A549 (cell line): ENCODE results near the gene ELP2. TPM values are rescaled to one million over a fixed set of nuclear protein-coding genes. Genes with fewer than 3 reads are reported as not detected.
"Not testable (repeated sequence)": the region's sequence is repeated elsewhere in the genome, so short reads cannot be mapped to it uniquely, and the experiment has no call there.

Experiments
- ATAC-seq, 2 experiments: fragments of 200-7000 bp in 1 of 2; fragments of >200 bp in 1 of 2; cut with Nextera tagmentation in 1 of 2; cut with Tn5 transposase in 1 of 2; 3 replicates each; pipeline versions ENCODE4 v1.8.0 to v1.9.1; 2018 to 2020; ENCODE audit warnings: mild to moderate bottlenecking in 1 of 2, moderate library complexity in 1 of 2
- CTCF ChIA-PET: fragments of 300-600 bp; sonication (Branson Sonifier 250); formaldehyde crosslinking; extraction: SDS; loops from one replicate; lab custom pipeline; 2021; ENCODE audit warnings: antibody characterized with exemption, inconsistent platforms; lab: Yijun Ruan, JAX
- POLR2A ChIA-PET: fragments of 350-600 bp; formaldehyde crosslinking; extraction: SDS; loops from one replicate; lab custom pipeline; 2021; ENCODE audit warnings: antibody characterized with exemption, inconsistent platforms; lab: Yijun Ruan, JAX
- DNase-seq, 2 experiments: peaks; one replicate each; pipeline versions ENCODE4 v3.0.0 to v3.0.0-alpha.2; 2011 to 2016; ENCODE audit warnings: low read depth in 1 of 2, low spot score in 1 of 2
- FAIRE-seq: peaks from 2 replicates; lab custom pipeline; 2011; peaks lifted over from hg19 to GRCh38; lab: Jason Lieb, UNC
- H3K27ac ChIP-seq, 2 experiments: fragments of >200 bp; sonication (Bioruptor Twin); formaldehyde crosslinking; 3 replicates each; pipeline ENCODE4 v1.5.1; 2016 to 2017
- H3K4me1 ChIP-seq: fragments of >200 bp; sonication (Bioruptor Twin); formaldehyde crosslinking; 3 replicates; pipeline ENCODE4 v1.6.1; 2016
- H3K4me2 ChIP-seq: fragments of >200 bp; sonication (Bioruptor Twin); formaldehyde crosslinking; 3 replicates; pipeline ENCODE4 v1.6.1; 2016
- H3K4me3 ChIP-seq: fragments of >200 bp; sonication (Bioruptor Twin); formaldehyde crosslinking; 3 replicates; pipeline ENCODE4 v1.5.1; 2016
- H3K9me3 ChIP-seq: fragments of >200 bp; sonication (Bioruptor Twin); formaldehyde crosslinking; 3 replicates; pipeline ENCODE4 v1.6.1; 2016
- BHLHE40 ChIP-seq: IDR thresholded peaks from 2 replicates; pipeline ENCODE4 v1.6.1; 2012; ENCODE audit warnings: low read depth, low read length, inconsistent platforms
- CBX2 ChIP-seq: fragments of 200-600 bp; sonication (generic); IDR thresholded peaks from 2 replicates; pipeline ENCODE4 v1.6.1; 2016; ENCODE audit warnings: low read depth, mild to moderate bottlenecking, borderline replicate concordance
- CHD4 ChIP-seq: fragments of 200-600 bp; sonication (generic); IDR thresholded peaks from 2 replicates; pipeline ENCODE4 v1.6.1; 2016; ENCODE audit warnings: antibody characterized with exemption, mild to moderate bottlenecking, borderline replicate concordance
- ESRRA ChIP-seq: fragments of 150-350 bp; IDR thresholded peaks from 2 replicates; pipeline ENCODE4 v1.6.1; 2014; ENCODE audit warnings: mild to moderate bottlenecking, low read length, borderline replicate concordance
- HOXB13 ChIP-seq: fragments of 250-450 bp; sonication (Bioruptor Pico); IDR thresholded peaks from 2 replicates; pipeline ENCODE4 v1.5.0; 2020; ENCODE audit warnings: low read depth, mild to moderate bottlenecking, moderate library complexity
- KDM1A ChIP-seq: fragments of 200-600 bp; sonication (generic); IDR thresholded peaks from 2 replicates; pipeline ENCODE4 v1.6.1; 2016; ENCODE audit warnings: low read depth, mild to moderate bottlenecking
- KDM5A ChIP-seq: fragments of 200-600 bp; sonication (generic); IDR thresholded peaks from 2 replicates; pipeline ENCODE4 v1.6.1; 2016; ENCODE audit warnings: antibody characterized with exemption, mild to moderate bottlenecking
- MAX ChIP-seq: IDR thresholded peaks from 2 replicates; pipeline ENCODE4 v1.6.1; 2012
- NFE2L2 ChIP-seq: fragments of 150-350 bp; conservative IDR thresholded peaks from 2 replicates; pipeline ENCODE4 v1.6.1; 2014; ENCODE audit warnings: low read length
- NPAS2 ChIP-seq: fragments of 250-450 bp; sonication (Bioruptor Pico); IDR thresholded peaks from 2 replicates; pipeline ENCODE4 v1.8.0; 2022; ENCODE audit warnings: mild to moderate bottlenecking, moderate library complexity, borderline replicate concordance
- PHF8 ChIP-seq: fragments of 200-600 bp; sonication (generic); IDR thresholded peaks from 2 replicates; pipeline ENCODE4 v1.6.1; 2016; ENCODE audit warnings: low read depth, mild to moderate bottlenecking, antibody characterized with exemption, moderate library complexity, borderline replicate concordance
- RCOR1 ChIP-seq: fragments of 150-350 bp; IDR thresholded peaks from 2 replicates; pipeline ENCODE4 v1.6.1; 2014; ENCODE audit warnings: antibody characterized with exemption, low read length, low read depth
- REST ChIP-seq: fragments of 200-600 bp; sonication (generic); IDR thresholded peaks from 2 replicates; pipeline ENCODE4 v1.6.1; 2016; ENCODE audit warnings: antibody characterized with exemption, mild to moderate bottlenecking, moderate library complexity
- SREBF2 ChIP-seq: fragments of 450-650 bp; IDR thresholded peaks from 2 replicates; pipeline ENCODE4 v1.6.1; 2014; ENCODE audit warnings: mild to moderate bottlenecking, moderate library complexity
- TP53 ChIP-seq: fragments of 250-450 bp; sonication (Bioruptor Pico); IDR thresholded peaks from 2 replicates; pipeline ENCODE4 v1.5.0; 2021; ENCODE audit warnings: mild to moderate bottlenecking, moderate library complexity
- ZFP36 ChIP-seq: fragments of 450-650 bp; IDR thresholded peaks from 2 replicates; pipeline ENCODE4 v1.6.1; 2014; ENCODE audit warnings: borderline replicate concordance; ENCODE audit not compliant: partially characterized antibody
- ZSCAN20 ChIP-seq: fragments of 250-450 bp; sonication (Bioruptor Pico); IDR thresholded peaks from 2 replicates; pipeline ENCODE4 v1.8.0; 2022; ENCODE audit warnings: mild to moderate bottlenecking, moderate library complexity
- WGBS: methylation state at CpG from one replicate; pipeline ENCODE4 v1.1.6; 2017; ENCODE audit errors: missing lambda C conversion rate; 5-methylcytosine and 5-hydroxymethylcytosine counted together
- polyA plus RNA-seq, 4 experiments: library from polyadenylated mRNA; depleted of rRNA in 3 of 4; stranded (reverse); fragments of >200 nt; fragmentation: RNase III in 1 of 4; extraction: RNeasy Plus Mini Kit Qiagen cat#74134 plus additional on column Dnase treatment in 1 of 4; gene quantifications; 2 replicates in 3 of 4; 3 replicates in 1 of 4; pipeline ENCODE4 v1.2.3, GENCODE V29; 2011 to 2017
- TF ChIP-seq, protein P1 (sequence below): fragments of >200 bp; sonication (Bioruptor Twin); formaldehyde crosslinking; IDR thresholded peaks from 3 replicates; pipeline ENCODE4 v1.6.1; 2016
- TF ChIP-seq, protein P2 (sequence below): fragments of 250-450 bp; sonication (Bioruptor Pico); IDR thresholded peaks from 2 replicates; pipeline ENCODE4 v1.5.0; 2020; ENCODE audit warnings: low read depth, mild to moderate bottlenecking, moderate library complexity

The ELP2 gene
- polyA plus RNA-seq, 2 of the 4 experiments (the other 2 are of a cell fraction), result 28.8 to 73.4 TPM

DNA sequence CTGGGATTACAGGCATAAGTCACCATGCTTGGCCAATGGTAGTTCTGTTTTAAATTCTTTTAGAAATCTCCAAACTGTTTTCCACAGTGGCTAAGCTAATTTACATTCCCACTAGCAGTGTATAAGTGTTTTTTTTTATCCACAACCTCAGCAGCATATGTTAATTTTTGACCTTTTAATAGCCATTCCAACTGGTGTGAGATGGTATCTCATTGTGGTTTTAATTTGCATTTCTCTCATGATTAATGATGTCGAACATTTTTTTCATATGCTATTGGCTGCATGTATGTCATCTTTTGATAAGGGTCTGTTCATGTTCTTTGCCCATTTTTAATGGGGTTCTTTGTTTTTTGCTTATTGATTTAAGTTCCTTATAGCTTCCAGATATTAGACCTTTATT, 77.6 kb downstream of the ELP2 start:
- Histone ChIP-seq H3K9me3 (no peaks in the 10 kb centered on the region), H3K4me1 (no peaks in the 10 kb centered on the region), H3K27ac (no peak overlapping the region), H3K4me2 (no peak overlapping the region), H3K4me3 (no peak overlapping the region)
- ATAC-seq (no peak), FAIRE-seq (no peak), DNase-seq (no peak)
- TF ChIP-seq MAX (no peak), REST (no peak), TP53 (CRISPR knock-in tag) (no peak), PHF8 (no peak), CBX2 (no peak), KDM5A (no peak), NPAS2 (CRISPR knock-in tag) (no peak), ZSCAN20 (CRISPR knock-in tag) (no peak), ZFP36 (no peak), NFE2L2 (no peak)
- TF ChIP-seq, protein P1, sequence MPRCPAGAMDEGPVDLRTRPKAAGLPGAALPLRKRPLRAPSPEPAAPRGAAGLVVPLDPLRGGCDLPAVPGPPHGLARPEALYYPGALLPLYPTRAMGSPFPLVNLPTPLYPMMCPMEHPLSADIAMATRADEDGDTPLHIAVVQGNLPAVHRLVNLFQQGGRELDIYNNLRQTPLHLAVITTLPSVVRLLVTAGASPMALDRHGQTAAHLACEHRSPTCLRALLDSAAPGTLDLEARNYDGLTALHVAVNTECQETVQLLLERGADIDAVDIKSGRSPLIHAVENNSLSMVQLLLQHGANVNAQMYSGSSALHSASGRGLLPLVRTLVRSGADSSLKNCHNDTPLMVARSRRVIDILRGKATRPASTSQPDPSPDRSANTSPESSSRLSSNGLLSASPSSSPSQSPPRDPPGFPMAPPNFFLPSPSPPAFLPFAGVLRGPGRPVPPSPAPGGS, result no peak
- POLR2A ChIA-PET, result no interaction called here
- 48% methylated on average over 1 of the region's 1 CpG for WGBS
- CTCF ChIA-PET, result no interaction called here

DNA sequence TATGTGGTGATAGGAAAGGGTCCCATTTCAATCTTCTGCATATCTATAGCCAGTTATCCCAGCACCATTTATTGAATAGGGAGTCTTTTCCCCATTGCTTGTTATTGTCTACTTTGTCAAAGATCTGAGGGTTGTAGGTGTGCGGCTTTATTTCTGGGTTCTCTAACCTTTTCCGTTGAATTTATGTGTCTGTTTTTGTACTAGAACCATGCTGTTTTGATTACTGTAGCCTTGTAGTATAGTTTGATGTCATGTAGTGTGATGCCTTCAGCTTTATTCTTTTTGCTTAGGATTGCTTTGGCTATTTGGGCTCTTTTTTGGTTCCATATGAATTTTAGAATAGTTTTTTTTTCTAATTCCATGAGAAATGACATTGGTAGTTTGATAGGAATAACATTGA, 78.3 kb downstream of the ELP2 start:
- ATAC-seq, DNase-seq, POLR2A ChIA-PET, H3K4me2 ChIP-seq, CTCF ChIA-PET, H3K4me1 ChIP-seq, FAIRE-seq, H3K4me3 ChIP-seq, H3K27ac ChIP-seq, H3K9me3 ChIP-seq: not testable (repeated sequence)
- WGBS, result 100% methylated on average over 2 of the region's 2 CpGs

DNA sequence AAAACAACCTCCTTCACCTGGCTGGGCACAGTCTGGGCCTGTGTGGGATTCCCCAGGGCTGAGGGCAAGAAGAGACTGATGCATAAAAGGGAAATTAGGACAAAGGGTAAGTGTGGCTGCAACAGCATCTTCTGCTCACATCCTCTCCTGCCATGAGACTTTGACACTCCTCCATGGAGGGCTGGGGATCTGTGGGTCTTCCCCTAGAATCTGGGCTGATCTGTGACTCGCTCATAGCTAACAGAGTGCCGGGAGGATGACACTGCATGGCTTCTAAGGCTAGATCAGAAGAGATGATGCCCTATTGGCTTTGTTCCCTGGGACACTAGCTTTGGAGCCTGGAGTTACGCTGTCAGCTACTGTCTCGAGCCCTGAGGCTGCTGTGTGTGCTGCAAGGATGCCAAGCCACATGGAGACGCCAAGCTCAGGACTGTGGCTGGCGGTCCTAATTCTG, 81.9 kb downstream of the ELP2 start:
- DNase-seq (no peak), ATAC-seq (no peak)
- Histone ChIP-seq H3K27ac (no peak overlapping the region), H3K4me3 (no peak overlapping the region), H3K9me3 (no peaks in the 10 kb centered on the region), H3K4me1 (no peaks in the 10 kb centered on the region)
- WGBS, result 85% methylated on average over 5 of the region's 6 CpGs
- POLR2A ChIA-PET, result no interaction called here
- TF ChIP-seq SREBF2 (no peak), BHLHE40 (no peak), CHD4 (no peak), RCOR1 (no peak), HOXB13 (CRISPR knock-in tag) (no peak), TP53 (CRISPR knock-in tag) (no peak), KDM1A (no peak), ESRRA (no peak)
- TF ChIP-seq, protein P2, sequence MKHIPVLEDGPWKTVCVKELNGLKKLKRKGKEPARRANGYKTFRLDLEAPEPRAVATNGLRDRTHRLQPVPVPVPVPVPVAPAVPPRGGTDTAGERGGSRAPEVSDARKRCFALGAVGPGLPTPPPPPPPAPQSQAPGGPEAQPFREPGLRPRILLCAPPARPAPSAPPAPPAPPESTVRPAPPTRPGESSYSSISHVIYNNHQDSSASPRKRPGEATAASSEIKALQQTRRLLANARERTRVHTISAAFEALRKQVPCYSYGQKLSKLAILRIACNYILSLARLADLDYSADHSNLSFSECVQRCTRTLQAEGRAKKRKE (CRISPR knock-in tag), result no peak
- TF ChIP-seq, all 56 proteins: peak for 0
- FAIRE-seq, result no peak
- CTCF ChIA-PET, result interaction anchor here (1.3 kb wide), 1 partner anchor 201 kb away, joined by 4 read pairs; no protein-coding TSS in a partner anchor
- H3K4me2 ChIP-seq, result no peak overlapping the region
